HG03159 (cell line): ENCODE measurements around the gene CDC42.
"Not testable (repeated sequence)": the region's sequence is repeated elsewhere in the genome, so short reads cannot be mapped to it uniquely, and the experiment has no call there.

Source experiments
- ATAC-seq: cut with Tn5 transposase; IDR thresholded peaks from one replicate; pipeline ENCODE4 v1.9.1; 2021; ENCODE audit warnings: mild to moderate bottlenecking, moderate library complexity; ENCODE audit not compliant: unreplicated experiment

CDC42 gene

DNA sequence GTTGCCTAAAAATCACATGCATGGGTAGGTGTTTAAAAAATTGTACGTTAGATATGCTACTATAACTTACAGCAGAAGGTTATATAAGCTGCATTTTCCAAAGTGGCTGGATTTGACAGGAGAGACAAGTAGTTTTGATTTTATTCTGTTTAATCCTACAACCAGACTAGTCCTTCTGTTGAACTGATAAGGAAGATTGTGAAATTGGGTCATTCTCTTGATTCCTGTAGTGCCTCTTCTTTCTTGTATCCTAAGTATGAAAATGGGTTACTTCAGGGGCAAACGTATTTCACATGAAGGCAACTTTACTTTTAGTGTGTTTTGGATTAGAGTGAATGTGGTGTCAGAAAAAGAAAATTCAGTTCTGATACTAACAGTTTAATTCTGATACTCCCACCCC lies 19.0 kb downstream of the CDC42 start:
- no peak for ATAC-seq

DNA sequence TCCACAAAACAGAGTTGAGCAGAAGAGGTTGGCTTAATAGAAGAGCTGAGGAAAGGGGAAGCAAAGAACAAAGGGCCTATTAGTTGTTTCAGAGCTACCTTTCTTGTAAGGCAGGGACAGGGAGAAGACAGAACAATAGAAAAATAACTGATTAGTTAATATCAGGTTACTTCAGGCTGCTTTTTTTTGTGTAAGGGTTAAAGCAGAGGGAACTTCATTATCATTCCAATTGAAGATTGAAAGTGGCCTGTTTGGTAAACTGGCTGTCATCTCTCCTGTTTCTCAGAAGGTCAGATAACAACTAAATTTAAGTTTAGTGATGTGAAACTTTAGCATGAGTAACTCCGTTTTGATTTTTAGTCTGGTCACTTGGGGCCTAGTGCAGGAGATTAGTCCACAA lies 22.3 kb downstream of the CDC42 start:
- no peak for ATAC-seq

DNA sequence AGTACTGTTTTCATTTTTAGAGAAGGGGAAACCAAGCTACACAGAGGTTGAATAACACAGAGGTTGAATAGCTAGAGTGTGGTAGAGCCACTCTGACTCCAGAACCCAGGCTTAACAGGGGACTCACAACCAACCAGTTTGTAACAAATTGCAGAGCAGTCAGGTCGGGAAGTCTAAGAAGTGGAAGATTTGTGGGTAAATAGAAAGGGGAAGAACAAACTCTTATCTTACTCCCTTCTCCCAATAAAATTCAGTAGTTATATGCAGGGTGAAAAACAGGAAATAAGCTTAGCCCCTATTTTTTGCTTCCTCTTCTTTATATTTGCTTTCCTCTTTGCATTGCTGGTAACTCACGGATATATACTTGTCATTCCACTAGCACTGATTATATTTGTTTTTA lies 23.2 kb downstream of the CDC42 start:
- no peak for ATAC-seq

DNA sequence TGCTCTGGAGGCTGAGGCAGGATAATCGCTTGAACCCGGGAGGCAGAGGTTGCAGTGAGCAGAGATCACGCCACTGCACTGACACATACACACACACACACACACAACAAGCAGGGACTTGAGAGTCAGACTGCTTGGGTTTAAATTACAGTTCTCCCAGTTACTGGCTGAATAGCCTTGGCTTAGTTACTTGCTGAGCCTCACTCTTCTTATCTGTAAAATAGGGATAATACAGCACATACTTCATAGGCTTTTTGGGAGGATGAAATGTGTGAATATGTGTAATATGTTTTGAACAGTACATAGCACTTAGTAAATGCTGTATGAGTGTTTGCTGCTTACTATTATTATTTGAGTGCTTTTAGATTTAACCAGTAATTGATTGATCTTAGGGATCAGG lies 23.8 kb downstream of the CDC42 start:
- no peak for ATAC-seq

DNA sequence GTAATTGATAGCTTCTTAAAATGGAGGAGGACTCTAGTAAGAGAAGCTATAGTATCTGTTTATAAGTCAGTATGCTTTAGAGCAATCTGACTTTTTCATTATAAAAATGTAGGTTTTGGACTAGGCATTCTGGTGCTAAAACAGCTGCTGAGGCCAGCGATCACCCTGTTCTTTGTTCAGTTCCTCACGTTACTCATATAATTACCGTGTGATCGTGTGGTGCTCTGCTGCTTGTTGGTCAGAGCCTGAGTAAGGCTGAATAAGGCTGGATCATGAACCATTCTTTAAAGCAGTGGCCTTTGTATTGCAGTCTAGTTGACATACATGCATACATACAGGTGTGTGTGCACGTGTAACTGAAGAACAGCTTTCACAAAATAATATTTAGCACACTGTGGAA lies 25.2 kb downstream of the CDC42 start:
- ATAC-seq, result no peak

DNA sequence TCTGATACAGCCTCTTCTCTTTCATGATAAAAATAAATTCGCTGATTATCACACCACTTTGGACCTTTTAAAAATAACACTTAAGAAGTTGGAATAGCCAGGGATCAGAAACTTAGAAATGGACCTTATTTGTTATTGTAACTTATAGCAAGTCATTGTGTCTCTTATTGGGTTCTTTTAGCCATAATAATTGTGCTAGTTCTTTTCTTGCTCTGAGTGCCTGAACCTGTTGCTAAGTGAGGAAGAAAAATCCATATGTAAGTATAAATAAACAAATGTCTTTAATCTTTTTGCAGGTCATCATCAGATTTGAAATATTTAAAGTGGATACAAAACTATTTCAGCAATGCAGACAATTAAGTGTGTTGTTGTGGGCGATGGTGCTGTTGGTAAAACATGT lies 25.6 kb downstream of the CDC42 start:
- no peak for ATAC-seq

DNA sequence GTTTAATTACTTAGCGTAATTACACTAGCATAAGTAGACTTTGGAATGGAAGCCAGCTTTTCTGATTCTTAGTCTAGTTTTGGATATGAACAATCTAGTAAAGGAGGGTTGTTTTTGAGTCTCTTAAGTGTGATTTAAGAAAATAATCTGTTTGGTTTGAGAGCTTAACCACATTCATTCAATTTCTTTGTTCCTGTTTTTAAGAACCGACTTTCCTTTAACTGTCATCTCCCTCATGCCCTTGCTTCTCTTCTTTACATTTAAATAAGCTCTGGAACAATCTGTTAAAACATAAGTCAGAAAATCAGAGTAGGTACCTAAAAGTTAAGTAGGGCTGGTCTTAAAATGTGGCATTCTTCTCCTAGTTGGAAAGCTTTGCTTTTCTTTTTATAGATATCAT lies 27.7 kb downstream of the CDC42 start:
- no peak for ATAC-seq

DNA sequence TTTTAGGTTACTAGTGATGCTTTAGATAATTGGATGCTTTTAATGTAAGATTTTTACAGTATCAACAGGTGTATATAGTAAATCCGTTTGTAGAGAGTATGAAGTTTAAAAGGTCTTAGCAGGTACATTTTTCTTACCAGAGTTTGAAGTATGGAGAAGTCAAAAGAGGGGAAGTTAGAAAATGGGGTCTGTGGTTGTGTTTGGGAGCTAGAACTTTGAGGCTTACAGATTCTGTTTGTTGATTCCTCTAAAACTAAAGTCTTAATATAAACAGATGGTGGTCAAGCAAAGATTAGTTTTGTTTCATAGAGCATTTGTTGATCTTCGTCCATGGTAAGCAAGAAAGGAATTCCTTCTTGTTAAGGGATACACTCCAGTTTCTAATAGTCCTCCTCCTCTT lies 35.8 kb downstream of the CDC42 start:
- no peak for ATAC-seq

DNA sequence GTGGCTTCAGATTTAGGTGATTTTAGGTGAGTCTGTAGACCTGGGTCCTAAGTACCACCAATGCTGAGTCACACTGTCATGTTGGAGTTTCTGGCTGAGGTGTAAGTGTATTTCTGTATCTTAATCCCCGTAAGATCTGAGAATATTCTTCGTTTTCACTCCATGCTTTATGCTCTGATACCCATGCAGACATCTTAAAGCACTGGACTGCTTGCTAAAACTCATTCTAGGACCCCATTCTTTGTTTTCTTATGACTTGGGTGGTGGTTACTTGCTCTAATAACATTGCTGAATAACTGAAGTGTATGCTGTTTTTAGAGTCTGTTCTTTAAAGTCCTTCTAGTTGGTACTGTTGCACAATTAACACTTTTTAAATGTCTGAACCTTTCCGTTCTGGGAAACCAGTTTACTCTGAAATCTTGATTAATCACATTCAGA lies 36.6 kb downstream of the CDC42 start:
- ATAC-seq, result no peak

DNA sequence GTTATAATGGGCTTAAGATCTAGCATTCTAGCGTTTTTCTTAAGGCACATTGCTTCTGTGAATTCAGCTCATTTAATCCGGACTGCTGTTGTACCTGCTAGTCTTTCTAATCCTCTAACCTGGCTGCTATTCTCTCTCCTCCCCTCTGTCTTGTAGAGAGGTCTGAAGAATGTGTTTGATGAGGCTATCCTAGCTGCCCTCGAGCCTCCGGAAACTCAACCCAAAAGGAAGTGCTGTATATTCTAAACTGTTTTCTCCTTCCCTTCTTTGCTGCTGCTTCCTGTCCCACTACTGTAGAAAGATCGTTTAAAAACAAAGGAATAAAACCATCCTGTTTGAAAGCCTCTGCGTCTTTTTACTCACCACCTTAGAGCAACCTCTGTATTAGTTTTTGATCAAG lies 37.3 kb downstream of the CDC42 start:
- ATAC-seq, result no peak

DNA sequence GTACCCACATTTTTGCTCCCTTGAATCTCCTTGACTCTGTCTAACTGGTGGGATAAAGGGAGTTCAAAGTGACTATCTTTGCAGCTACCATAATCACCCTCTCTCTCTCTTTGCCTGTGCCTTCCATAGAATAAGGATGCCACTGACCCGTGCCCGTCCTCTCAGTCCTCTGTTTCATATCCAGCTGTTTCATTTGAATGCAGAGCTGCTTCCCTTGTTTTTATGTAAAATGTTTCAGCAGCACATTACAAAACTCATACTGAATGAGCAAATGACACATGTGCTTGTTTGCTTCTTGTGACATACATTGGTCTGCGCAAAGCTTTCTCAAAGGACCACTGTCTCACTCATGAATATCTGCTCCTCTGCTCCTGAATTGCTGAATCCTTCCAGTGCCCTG lies 38.4 kb downstream of the CDC42 start:
- no peak for ATAC-seq

DNA sequence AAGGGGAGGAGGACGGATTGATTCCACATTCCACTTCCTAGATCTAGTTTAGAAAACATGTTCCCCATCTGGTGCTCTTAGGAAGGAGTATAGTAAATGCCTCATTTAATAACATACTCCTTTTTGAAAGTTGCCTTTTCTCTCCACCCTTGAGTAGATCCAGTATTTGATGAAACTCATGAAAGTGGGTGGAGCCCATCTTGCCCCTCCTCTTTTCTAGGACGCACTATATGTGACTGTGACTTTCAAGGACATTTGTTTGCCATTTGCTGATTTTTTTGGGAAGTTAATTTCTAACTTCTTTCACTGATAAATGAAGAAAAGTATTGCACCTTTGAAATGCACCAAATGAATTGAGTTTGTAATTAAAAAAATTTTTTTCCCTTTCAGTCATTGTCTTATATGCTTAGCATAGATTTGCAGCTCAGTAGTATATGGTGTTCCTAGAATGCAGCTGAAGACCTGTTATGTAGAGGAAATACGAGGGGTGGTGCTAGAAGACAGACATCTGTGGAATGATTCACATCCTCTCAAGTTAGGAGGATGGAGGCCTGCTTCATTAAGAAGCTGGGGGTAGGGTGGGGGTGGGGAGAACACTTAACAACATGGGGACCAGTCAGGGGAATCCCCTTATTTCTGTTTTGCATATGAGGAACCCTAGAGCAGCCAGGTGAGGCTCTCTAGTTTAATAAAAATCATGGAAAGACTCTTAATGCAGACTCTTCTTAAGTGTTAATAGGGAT lies 39.7 kb downstream of the CDC42 start:
- not testable (repeated sequence) for ATAC-seq

DNA sequence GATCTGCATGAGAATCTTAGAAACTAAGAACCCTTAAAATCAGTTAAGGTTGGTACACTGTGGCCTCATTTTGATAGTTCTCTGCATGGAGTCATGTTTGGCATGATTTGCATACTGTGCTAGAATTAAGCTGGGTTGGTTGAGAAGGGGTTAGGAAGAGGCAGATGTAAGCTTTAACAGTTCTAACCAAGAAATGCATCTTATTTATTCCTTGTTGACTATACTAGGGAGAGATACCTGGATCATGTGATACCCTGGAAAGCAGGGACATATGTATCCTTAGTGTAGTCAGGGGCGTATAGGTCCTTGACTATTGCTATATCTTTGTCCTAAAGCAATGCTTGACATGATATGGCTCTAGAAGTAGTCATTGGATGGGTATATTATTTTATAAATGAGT lies 41.0 kb downstream of the CDC42 start:
- no peak for ATAC-seq

DNA sequence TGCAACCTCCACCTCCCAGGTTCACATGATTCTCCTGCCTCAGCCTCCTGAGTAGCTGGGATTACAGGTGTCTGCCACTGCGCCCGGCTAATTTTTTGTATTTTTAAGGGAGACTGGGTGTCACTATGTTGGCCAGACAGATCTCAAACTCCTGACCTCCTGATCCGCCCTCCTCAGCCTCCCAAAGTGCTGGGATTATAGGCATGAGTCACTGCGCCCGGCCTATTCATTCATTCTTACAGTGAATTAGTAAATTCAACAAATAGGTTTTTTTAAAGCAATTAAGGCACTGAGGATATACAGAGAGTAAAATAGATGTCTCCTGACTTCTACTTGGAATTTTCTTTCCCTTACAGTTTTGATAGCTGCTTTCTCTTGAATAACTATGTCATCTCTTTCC lies 43.5 kb downstream of the CDC42 start:
- ATAC-seq, result no peak

DNA sequence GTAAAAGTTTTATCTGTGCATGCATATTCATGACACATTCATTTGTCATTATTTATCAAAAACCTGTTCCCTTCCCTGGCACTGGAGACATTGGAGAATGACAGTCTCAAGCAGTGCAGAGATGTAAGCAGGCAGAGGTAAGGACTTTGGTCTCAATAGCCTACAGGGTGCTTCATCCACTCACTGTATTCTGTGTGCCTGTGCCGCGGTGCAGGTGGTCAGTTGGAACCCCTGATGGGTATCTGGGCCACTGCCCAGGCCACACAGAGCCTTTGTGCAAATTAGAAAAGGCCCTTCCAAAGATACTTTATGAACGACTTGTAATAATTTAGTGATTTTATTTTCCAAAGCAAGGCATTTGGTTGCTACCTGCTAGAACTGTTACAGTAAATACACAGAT lies 44.0 kb downstream of the CDC42 start:
- no peak for ATAC-seq

DNA sequence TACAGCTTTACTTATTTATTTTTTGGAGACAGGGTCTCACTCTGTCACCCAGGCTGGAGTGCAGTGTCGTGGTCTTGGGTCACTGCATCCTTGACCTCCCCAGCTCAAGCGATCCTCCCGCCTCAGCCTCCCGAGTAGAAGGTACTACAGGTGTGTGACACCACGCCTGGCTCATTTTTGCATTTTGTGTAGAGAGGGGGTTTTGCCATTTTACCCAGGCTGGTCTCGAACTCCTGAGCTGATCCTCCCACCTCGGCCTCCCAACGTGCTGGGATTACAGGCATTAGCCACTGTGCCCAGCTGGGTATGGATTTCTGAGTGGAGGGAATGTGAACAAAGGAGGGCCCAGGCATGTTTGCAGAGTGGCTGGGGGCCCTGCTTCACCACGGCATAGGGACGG lies 46.2 kb downstream of the CDC42 start:
- no peak for ATAC-seq

DNA sequence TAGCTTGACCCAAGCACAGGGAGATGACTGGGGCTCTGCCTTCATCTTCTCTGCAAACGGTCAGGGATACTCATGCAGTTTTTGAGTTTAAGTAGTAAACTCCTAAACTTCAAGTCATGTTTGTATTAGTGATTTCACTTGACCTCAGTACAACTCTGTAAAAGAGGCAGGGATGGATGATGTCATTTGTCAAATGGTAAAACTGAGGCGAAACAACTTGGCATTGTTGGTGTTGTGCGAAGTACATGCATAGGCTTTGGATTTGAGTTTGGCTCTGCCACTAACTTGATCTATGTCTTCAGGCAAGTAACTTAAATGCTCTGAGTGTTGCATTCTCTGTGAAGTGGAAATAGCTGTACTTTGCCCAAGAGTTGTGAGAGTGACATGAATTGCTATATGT lies 47.7 kb downstream of the CDC42 start:
- ATAC-seq, result no peak

DNA sequence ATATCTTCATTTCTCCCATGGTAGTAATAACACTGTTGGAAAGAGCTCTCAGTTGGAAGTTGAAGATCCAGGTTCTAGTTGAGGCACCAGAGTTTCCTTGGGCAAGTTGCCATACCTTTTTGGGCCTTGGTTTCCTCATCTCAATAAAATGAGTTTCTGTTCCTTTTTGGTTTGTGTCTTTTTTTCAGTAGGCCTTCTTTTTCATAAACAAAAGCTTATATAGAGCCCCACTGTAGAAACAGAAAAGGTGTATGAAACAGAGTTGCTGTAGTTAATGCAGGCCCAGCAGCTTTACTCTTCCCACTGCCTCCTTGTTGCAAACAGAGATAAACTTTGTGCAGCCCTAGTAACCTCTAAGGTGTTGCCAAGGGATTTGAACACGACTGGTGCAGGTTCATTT lies 48.7 kb downstream of the CDC42 start:
- no peak for ATAC-seq

DNA sequence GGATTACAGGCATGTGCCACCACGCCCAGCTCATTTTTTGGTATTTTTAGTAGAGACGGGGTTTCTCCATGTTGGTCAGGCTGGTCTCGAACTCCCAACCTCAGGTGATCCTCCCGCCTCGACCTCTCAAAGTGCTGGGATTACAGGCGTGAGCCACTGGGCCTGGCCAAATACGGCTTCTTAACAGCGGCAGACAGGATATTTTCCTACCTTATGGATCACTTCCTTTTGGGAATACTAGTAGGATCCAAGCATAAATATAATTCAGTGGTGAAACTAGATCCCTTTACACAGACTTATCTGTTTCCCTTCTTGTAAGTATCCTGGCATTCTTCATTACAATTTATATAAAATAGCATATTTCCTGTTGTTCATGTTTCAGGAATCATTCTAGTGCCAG lies 49.5 kb downstream of the CDC42 start:
- no peak for ATAC-seq

DNA sequence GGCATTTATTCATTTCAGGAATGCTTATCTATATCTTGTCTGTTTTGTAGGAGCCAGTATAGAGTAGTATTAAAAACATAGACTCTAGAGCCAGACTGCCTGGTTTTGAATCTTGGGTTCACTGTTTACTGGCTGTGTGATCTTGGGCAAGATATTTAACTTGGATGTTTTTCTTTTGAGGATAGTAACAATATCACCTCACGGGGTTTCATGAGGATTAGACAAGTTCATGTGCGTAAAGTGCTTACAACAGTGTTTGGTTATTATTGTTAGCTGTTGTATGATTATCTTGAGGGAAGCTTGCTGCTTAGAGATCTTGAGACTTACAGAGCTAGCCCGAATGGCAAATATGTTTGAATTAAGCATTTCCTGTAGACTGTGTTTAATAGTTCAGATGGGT lies 50.2 kb downstream of the CDC42 start:
- no peak for ATAC-seq

DNA sequence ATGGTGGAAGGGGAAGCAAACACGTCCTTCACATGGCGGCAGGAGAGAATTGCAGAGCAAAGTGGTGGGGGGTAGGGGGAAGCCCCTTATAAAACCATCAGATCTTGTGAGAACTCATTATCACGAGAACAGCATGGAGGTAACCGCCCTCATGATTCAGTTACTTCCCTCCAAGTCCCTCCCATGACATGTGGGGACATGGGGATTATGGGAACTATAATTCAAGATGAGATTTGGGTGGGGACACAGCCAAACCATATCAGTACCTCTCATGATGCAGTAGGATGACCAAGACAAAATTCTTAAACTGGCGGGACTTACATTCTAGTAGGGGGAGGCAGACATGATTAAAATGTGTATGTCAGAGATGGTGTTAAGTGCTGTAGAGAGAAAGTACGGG lies 51.6 kb downstream of the CDC42 start:
- no peak for ATAC-seq

DNA sequence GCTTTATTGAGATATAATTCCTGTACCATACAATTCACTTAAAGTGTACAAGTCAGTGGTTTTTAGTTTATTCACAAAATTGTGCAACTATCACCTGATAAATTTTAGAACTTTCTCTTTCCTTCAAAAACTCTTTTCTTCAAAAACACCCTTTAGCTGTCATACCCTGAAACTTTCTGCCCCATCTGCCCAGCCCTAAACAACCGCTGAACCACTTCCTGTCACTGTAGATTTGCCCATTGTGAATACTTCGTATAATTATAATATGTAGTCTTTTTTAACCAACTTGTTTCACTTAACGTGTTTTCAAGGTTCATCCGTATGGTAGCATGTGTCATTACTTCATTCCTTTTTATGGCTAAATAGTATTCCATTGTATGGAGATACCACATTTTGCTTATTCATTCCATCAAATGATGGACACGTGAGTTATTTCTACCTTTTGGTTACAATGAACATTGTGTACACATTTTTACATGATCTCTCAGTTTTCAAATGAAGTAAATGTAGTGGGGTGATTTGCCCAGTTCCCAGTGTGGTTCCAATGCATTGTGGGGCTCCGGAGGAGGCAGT lies 52.4 kb downstream of the CDC42 start:
- ATAC-seq, result no peak

DNA sequence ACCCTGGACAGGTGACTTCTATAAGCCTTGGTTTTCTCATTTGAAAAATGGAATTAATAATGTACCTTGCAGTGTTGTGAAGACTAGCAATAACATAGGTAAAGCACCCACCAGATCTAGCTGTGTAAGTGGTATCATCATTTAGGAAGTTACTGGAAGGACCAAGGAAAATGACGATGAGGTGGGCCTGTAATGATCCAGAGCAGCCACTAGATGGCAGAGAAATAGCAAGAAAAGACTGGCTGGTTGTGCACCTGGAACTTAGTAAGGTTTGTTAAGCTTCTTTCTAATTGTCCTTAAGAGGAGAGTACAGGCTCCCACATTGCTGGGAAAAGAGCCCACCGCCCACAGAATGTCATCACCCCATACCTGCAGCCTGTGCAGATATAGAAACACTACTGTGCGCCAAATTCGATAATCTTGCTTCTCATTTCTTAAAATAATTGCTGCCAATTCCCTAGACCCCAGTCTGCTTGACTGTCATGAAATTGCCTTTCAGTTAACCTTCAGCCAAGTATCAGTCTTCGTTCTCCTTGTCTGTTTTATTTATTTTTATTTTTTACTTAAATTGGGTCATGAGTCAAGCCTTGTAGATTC lies 53.2 kb downstream of the CDC42 start:
- ATAC-seq, result no peak
